Left ventricle myocardium inferior (tissue), 1 donor: ENCODE data around the gene SSBP2. TPM values are rescaled to one million over a fixed set of nuclear protein-coding genes. Genes with fewer than 3 reads are reported as not detected.

Experiments used
- DNase-seq: peaks from one replicate; pipeline ENCODE4 v3.0.0-alpha.2; 2020
- H3K27ac ChIP-seq: fragments of 200-600 bp; replicated peaks from 2 replicates; pipeline ENCODE4 v1.8.0; 2021
- H3K27me3 ChIP-seq: fragments of 200-600 bp; 2 replicates; pipeline ENCODE4 v1.8.0; 2021; ENCODE audit warnings: low read depth
- H3K36me3 ChIP-seq: fragments of 200-600 bp; 2 replicates; pipeline ENCODE4 v1.8.0; 2021
- H3K4me1 ChIP-seq: fragments of 200-600 bp; 2 replicates; pipeline ENCODE4 v1.8.0; 2021
- H3K4me3 ChIP-seq: fragments of 200-600 bp; 2 replicates; pipeline ENCODE4 v1.8.0; 2021; ENCODE audit warnings: mild to moderate bottlenecking, moderate library complexity
- H3K9me3 ChIP-seq: fragments of 200-600 bp; replicated peaks from 2 replicates; pipeline ENCODE4 v1.8.0; 2021
- CTCF ChIP-seq: fragments of 200-600 bp; IDR thresholded peaks from 2 replicates; pipeline ENCODE4 v1.8.0; 2021; ENCODE audit warnings: antibody characterized with exemption, mild to moderate bottlenecking, borderline replicate concordance
- intact Hi-C: fragments of 100-400 bp; cut with micrococcal nuclease; formaldehyde crosslinking; loops from one replicate; pipeline ENCODE4 v1.11.0; 2022
- total RNA-seq: library from RNA; stranded (reverse); fragmentation: NEBNext Ultra II Directional; extraction: Animal tissue kit (Norgen Biotek cat#: 25700); gene quantifications from one replicate; pipeline ENCODE4 v1.2.1, GENCODE V29; 2021
- donor health status: DM: no; HTN: yes; CAD: no; lungs with severe emphysema.

SSBP2 gene
- total RNA-seq, 1 donor from 2014 or later: 40.7 TPM

DNA sequence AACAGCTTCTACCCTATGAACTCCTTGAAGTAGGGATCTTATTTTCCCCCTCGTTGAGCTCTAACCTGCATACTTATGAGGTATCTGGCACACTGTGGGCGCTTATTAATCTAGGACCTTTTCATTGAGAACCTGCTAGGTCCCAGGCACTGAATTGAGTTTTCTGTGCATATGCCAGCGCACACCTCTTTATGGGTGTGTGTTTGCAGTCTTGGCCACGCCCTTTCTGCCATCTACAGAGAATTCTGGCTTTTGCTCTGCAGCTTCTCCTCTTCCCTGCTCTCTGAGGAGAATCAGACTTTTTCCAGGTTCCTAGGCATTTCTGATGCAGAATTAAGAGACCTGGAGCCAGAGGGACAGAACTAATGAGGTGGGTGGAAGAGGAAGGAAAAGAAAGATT is 25.4 kb upstream of the SSBP2 start:
- H3K4me3 ChIP-seq: no peak overlapping the region
- no peak for DNase-seq
- TF ChIP-seq CTCF: no peak
- H3K4me1 ChIP-seq: peaks cover 36% of the 10 kb centered on the region
- H3K9me3 ChIP-seq: peaks cover 8% of the 10 kb centered on the region
- intact Hi-C loops: no loop called here
- no peak overlapping the region for H3K27ac ChIP-seq
- H3K36me3 ChIP-seq: no peaks in the 10 kb centered on the region
- H3K27me3 ChIP-seq: no peaks in the 10 kb centered on the region

DNA sequence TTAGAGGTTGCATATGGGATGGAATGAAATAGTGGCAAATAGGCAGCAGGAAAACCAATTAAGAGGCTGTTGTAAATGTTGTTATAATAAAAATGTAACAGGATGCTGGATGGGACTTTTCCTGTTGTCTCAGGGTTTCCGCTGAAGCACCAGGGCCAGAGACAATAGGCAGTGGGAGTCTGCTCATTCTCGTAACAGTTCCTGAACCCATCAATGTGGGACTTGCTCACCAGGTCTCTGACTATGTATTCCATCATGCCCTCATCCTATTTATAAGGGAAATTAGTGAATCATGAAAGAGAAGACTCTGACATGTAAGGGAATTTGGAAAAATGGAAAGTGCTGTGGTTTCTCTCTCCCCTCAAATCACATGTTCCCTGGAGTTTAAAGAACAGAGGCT is 23.5 kb upstream of the SSBP2 start:
- Histone ChIP-seq H3K4me3 (no peak overlapping the region), H3K9me3 (peaks cover 8% of the 10 kb centered on the region), H3K27me3 (no peaks in the 10 kb centered on the region), H3K4me1 (peaks cover 33% of the 10 kb centered on the region), H3K36me3 (no peaks in the 10 kb centered on the region), H3K27ac (no peak overlapping the region)
- DNase-seq: no peak
- intact Hi-C loops: no loop called here
- TF ChIP-seq CTCF: no peak

DNA sequence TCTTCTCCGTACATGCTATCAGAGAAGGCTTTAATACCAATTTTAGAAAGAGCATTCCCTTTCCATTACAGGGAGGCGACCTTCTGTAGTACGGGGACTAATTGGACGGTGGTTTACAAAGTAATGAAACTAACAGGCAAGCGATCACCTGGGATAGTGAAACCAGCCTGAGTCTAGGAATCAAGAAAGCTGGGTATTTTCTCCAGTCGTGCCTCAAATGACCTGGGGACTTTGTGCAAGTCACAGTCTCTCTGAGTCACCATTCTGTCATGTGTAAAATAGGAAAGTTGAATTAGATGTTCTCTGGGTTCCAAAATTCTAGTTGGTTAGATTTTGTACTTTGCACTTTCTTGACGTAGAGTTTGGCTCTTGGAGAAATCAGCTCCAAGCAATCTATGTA is 22.7 kb upstream of the SSBP2 start:
- no peak for DNase-seq
- Histone ChIP-seq H3K4me3 (no peak overlapping the region), H3K9me3 (peaks cover 8% of the 10 kb centered on the region), H3K36me3 (no peaks in the 10 kb centered on the region), H3K27ac (peak overlapping the region; percentile 41), H3K27me3 (no peaks in the 10 kb centered on the region), H3K4me1 (peaks cover 25% of the 10 kb centered on the region)
- no peak for TF ChIP-seq CTCF
- intact Hi-C loops: no loop called here

GRCh38 chr5:81773161-81773560 is 22.3 kb upstream of the SSBP2 start:
- TF ChIP-seq CTCF: no peak
- Histone ChIP-seq H3K36me3 (no peaks in the 10 kb centered on the region), H3K4me1 (peaks cover 21% of the 10 kb centered on the region), H3K27me3 (no peaks in the 10 kb centered on the region), H3K27ac (peak overlapping the region; percentile 41), H3K9me3 (peaks cover 8% of the 10 kb centered on the region), H3K4me3 (no peak overlapping the region)
- intact Hi-C loops: no loop called here
- no peak for DNase-seq

- intact Hi-C loops: no loop called here
- peaks cover 18% of the 10 kb centered on the region for H3K4me1 ChIP-seq
Measured at GRCh38 chr5:81772488-81772887, 21.6 kb upstream of the SSBP2 start.

More at GRCh38 chr5:81772488-81772887, 21.6 kb upstream of the SSBP2 start:
- no peak for DNase-seq
- no peak overlapping the region for H3K4me3 ChIP-seq
- TF ChIP-seq CTCF: no peak
- no peaks in the 10 kb centered on the region for H3K27me3 ChIP-seq
- peaks cover 8% of the 10 kb centered on the region for H3K9me3 ChIP-seq
- no peaks in the 10 kb centered on the region for H3K36me3 ChIP-seq
- H3K27ac ChIP-seq: no peak overlapping the region
